GM18505 (cell line): Measurements from ENCODE around the gene MAD2L1BP.
A peak's percentile ranks its signal among the peaks of the same experiment; 100 is the strongest.

Experiments used
- ATAC-seq: cut with Tn5 transposase; IDR thresholded peaks from one replicate; pipeline ENCODE4 v1.9.1; 2021; ENCODE audit not compliant: unreplicated experiment
- POLR2A ChIP-seq: IDR thresholded peaks from 4 replicates; pipeline ENCODE4 v1.6.1; 2011; ENCODE audit warnings: borderline replicate concordance; ENCODE audit not compliant: insufficient read depth, insufficient read length; ENCODE audit errors: extremely low read depth

MAD2L1BP gene

DNA sequence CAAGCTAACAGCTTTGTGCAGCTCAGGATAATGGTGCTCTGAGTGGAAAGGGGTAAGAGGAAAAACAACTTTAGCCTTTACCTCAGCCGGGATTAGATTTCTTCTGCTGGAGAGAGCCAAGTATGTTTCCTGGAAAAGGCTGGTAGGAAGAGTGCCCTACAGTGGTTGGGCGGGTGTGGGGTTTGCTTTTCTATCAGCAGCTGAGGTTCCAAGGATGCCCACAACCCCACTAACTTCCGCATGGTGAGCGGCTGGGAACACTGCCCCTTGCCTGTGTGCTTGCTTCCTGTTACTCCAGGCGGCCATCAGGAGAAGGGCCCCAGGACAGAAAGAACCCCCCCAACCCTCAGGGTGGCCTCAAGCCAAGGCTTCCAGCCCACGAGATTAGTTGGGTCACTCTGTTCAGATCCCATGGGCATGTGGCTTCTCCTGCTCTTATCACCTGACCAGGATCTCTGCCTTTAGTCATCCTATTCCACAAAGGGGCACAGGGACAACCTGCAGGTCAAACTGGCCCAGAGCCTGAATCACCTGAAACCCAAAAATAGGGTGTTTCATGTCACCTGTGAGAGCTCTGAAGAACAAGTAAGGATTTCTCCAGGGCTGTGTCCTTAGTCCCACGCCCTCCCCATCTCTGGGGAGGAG is 41.4 kb downstream of the MAD2L1BP start:
- ATAC-seq: no peak
- TF ChIP-seq POLR2A: no peak

DNA sequence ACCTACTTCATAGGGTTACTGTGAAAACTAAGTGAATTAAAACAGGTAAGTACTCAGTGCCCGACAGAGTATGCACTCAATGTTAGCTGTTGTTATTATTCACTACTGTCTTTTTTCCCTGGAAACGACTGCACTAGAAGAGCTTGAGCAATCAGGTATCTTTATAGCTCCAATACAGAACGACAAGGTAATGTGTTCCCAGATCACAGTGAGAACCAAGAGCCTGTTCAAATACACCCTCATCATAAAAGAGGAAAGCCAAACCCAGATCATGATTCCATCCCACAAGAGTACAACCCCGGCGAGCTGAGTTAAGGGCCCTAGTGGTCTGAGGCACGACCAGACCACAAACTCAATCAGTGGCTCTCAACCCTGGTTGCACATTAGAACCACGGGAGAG is 42.1 kb downstream of the MAD2L1BP start:
- no peak for ATAC-seq
- TF ChIP-seq POLR2A: no peak

DNA sequence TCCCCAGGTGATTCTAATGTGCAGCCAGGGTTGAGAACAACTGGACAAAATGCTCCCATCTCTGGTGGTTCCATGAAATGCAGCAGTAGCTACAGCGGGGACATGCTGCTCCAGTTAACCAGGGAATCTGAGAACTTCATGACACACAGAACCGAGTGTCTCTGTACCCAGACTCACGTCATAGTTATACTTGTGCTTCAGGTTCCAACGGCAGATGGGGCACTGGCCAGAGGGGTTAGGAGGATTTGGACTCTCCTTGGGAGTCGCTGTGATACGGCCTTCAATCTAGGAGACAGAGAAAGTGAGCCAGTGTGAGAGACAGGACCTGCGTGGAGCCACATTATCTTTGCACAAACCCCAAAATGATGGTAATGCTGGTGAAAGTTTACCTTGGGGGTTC is 42.7 kb downstream of the MAD2L1BP start:
- no peak for ATAC-seq
- no peak for TF ChIP-seq POLR2A

DNA sequence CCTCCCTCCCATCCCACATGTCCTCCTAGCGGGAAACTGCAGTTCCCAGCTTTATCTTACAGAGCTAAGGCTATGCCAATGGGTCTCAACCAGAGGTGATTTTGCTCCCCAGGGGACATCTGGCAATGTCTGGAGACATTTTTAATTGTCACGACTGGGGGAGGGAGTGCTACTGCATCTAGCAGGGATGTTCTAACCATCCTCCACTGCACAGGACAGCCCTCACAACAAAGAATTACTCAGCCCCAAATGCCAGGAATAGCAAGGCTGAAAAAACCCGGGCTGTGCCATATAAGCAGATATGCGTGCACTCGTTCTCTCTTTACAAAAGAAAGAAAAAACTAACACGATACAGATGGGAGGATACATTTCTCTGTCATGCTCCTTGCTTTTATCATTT is 43.4 kb downstream of the MAD2L1BP start:
- ATAC-seq: no peak
- TF ChIP-seq POLR2A: no peak

DNA sequence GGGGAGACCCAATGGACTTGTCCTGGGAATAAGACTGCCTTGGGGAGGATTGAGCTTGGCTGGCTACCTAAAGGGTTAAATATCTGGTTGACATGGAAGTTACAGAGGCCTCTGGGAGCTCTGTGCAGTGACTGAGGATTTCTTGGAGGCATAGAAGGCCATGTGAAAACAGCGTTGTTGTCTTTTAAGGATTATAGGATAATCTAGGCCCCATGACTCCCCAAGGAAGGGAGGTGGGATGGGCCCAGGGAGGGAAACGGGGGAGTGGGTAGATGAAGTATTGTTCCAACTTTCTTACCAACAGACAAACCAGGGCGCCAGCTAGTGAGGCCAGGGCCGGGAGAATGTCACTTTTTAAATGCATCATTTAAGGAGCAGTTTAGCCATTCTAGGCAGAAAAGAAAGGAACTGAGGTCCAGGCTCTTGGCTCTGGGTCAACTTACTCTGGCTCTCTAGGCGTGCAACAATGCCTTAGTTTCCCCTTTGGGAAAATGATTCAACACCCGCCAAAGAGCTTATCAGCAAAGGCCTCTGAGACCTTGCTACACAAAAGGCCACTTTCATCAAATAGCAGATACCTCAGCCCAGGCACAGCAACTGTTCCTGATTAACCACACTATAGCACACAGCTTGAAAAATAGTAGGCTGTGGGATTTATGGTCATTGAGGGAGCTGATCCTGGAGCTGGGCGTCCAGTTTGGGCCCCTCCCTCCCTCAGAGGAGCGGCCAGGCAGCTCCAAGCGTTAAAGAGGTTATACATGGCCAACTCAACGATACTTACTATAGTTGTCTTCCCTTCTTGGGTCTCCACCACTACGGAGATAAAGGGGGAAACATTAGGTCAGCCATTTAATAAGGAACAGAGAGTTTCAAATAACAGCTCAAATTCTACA is 44.9 kb downstream of the MAD2L1BP start:
- ATAC-seq: no peak
- TF ChIP-seq POLR2A: no peak

DNA sequence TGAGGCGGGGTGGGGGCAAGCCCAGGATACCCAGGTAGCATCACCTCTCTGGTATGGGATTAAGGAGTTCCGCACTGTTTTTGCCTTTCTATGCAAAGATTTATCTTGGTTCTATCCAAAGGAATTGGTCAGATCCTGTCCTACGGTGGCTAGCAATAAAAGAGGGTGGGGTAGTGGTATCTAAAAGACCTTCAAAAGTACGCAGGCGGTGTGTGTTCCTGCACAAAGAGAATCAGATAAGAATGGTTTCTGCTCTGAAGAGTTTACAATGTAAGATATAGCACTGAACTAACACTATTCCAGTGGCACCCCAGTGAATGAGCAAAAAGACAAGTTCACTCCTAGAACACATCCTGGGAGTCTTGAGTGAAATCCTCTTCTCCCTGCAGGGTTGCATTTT is 45.7 kb downstream of the MAD2L1BP start:
- ATAC-seq: no peak
- no peak for TF ChIP-seq POLR2A

DNA sequence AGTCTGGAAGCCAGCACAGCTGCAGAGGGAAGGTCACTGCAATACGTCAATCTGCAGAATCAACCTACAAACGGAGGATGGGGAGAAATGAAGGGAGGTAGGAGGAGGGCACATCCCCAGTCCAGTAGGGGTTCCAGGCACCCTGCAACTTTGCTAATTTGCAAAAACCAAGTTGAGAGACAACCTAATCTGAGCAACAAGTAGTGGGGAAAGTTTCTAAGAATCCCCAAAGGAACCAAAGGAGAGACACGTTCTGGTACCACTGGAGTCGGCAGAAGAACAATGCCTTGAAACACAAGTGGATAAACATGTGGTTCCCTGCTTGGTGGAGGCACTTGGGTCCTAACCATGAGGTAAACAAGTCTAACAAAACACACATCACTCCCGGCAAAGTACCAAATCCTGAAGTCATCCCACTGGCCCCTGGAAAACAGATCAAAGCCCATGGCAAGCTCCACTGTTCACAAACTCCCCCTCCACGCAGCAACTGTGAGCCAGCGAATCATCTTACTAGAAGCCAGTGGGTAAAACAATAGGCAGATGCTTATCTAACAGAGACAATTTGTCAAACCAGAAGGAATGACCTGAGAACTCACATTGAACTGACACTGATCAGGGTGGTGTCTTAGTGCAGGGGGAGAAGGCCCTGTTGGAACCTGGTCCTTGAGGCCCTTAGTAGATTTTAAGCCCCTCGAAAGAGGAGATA is 47.2 kb downstream of the MAD2L1BP start:
- ATAC-seq: no peak

DNA sequence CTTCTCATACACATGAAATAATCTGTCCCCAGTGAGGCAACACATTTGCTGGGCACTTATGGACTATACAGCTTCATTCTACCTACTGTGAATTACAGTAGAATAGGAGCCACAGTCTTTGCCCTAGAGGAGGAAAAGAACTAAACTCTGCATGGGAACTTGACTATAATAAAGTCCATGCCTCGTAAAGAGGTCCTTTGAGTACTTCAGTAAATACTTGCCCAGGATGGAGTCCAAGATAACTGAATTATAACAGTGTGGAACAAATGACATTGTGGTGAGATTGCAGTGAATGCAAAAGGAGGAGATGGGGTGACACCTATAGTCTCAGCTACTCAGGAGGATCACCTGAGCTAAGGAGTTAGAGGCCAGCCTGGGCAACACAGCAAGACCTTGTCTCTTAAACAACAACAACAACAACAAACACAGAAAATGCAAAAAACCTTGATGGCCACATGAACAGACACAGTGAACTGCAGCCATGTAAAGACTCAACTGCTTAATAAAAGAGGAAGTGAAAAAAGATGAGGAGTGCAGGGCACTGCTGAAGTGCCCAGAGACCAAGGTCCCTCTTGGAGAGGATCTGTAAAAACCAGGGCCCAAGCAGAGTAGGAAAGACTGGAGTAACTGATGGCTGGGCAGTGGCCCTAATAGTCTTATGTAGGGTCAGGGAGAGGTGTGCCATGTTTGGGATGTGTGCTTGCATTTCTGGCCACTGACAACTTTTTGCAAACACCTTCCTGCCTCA is 48.2 kb downstream of the MAD2L1BP start:
- no peak for TF ChIP-seq POLR2A
- peak; percentile 54 for ATAC-seq

More for the DNA sequence above, 47.2 kb downstream of the MAD2L1BP start:
- no peak for TF ChIP-seq POLR2A

DNA sequence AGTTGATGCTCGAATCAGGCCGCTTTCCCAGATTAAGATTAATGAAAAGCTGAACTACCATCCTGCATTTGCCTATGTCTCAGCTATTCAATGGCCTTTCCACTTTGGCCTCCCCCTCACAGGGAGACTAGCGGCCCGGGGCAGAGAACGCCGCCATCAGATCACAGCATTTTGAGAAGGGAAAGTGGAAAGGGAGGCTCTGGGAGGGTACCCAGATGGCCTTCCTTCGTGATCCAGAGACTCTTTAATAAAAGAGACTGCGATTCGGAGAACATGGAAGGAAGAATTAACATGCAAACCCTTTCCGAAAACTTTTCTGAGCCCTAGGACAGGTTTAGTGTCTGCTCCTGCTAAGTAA is 51.4 kb downstream of the MAD2L1BP start:
- no peak for TF ChIP-seq POLR2A
- ATAC-seq: no peak

DNA sequence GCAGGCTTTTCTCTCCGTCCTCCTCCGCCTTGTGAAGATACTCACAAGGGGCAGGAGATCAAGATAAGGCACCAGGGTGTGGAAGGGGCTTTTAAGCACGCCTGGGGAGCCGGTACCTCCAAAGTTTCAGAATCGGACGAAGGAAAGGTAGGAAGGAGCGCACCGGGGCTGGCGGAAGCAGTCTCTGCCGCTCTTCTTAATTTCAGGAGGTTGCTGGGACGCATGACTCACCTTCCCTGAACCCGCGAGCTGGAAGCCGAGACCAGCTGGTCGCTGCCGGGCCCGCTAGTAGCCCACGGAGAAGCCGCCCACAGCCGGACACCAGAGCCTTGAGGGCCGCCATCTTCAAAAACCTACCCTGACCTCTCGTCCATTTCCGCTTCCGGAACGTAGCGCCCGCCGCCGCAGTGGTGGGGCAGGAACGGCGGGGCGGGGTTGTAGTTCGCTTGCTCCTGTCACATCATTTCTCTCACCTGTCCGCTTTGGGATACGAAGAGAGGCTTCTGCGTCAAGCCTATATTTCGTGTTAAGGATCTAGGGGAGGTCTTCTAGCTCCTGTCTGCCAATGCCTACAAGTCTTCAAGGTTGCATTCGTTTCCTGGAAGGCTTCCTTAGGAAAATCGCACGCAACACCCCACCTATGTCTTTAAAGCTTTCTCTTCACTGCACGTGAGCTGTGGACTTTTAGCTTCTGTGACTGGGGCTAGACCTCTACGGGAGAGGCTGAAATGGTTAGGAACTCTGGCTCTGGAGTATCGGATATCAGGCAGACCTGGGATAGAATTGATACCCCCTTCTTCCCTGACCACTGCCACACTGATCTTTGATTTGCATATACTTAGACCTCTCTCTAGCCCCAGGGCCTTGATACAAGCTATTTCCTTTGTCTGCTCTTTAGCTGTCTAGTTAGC is 52.1 kb downstream of the MAD2L1BP start, which contains the start of gene MRPS18A:
Gene MRPS18A, minus strand, starts transcription at position 355 of the 911 bp plus-strand sequence. Its CDS starts 12 bp downstream, at position 343.
- TF ChIP-seq POLR2A: peak; percentile 86
- ATAC-seq: peak; percentile 86

DNA sequence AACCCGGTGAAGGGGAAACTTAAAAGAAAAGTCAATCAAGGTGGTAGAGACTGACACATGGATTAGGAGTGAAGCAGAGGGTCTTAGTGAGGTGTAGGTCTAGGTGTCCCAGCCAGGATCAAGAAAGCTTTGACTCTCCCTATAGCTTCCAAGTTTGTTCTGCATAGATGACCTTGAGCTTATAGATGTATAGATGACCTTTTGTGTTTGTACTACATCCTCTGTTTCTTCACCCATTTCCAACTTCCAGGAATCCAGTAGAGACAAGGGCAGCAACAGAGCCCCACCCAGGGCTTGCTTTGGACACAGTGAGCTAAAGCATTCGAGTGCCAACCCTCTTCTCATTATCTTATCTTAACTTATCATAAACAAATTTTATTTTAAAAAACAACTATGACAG is 53.8 kb downstream of the MAD2L1BP start:
- no peak for TF ChIP-seq POLR2A
- ATAC-seq: no peak
